ENCODE data around the gene HSDL1. TPM values are rescaled to one million over a fixed set of nuclear protein-coding genes. Genes with fewer than 3 reads are reported as not detected.

The HSDL1 gene
- total RNA-seq, 1 donor from 2014 or later, result 18.3 TPM

GRCh38 chr16:84082110-84082509, 62.9 kb downstream of the HSDL1 start:
- no peak for DNase-seq (ENCODE audit: low spot score)

GRCh38 chr16:84081446-84081989, 63.5 kb downstream of the HSDL1 start:
- no peak for DNase-seq (ENCODE audit: low spot score)

GRCh38 chr16:84080813-84081212, 64.2 kb downstream of the HSDL1 start:
- DNase-seq (ENCODE audit: low spot score), result no peak

- no peak for DNase-seq (ENCODE audit: low spot score)
These were observed 64.6 kb downstream of the HSDL1 start for GRCh38 chr16:84080378-84080777.

- no peak for DNase-seq (ENCODE audit: low spot score)
These were observed 65.3 kb downstream of the HSDL1 start for GRCh38 chr16:84079664-84080063.

GRCh38 chr16:84075376-84075775, 69.6 kb downstream of the HSDL1 start:
- no peak for DNase-seq (ENCODE audit: low spot score)

- no peak for DNase-seq (ENCODE audit: low spot score)
These were observed 70.3 kb downstream of the HSDL1 start for GRCh38 chr16:84074721-84075120.

Other genes with a start within 250 kb of the HSDL1 start
- gene MLYCD, start 246.1 kb downstream of the HSDL1 start, total RNA-seq, result 18.3 TPM
- gene OSGIN1, start 191.9 kb downstream of the HSDL1 start, total RNA-seq, result 5.9 TPM
- gene NECAB2, start 176.9 kb downstream of the HSDL1 start, total RNA-seq, result not detected
- not detected for gene SLC38A8, start 102.4 kb downstream of the HSDL1 start, total RNA-seq
- 103 TPM for gene MBTPS1, start 28.2 kb downstream of the HSDL1 start, total RNA-seq
- 1.7 TPM for gene DNAAF1, start 131 bp upstream of the HSDL1 start, total RNA-seq
- gene TAF1C, start 41.9 kb upstream of the HSDL1 start, total RNA-seq, result 66.4 TPM
- gene ADAD2, start 46.0 kb upstream of the HSDL1 start, total RNA-seq, result 0.42 TPM
- not detected for gene KCNG4, start 94.8 kb upstream of the HSDL1 start, total RNA-seq
- 63.5 TPM for gene WFDC1, start 149.7 kb upstream of the HSDL1 start, total RNA-seq
- gene ATP2C2, start 223.4 kb upstream of the HSDL1 start, total RNA-seq, result 33.2 TPM

Data from ureter (tissue), 1 donor.